Measurements from ENCODE around the gene DACH2.
"Not testable (repeated sequence)": the region's sequence is repeated elsewhere in the genome, so short reads cannot be mapped to it uniquely, and the experiment has no call there.

Gene DACH2

DNA sequence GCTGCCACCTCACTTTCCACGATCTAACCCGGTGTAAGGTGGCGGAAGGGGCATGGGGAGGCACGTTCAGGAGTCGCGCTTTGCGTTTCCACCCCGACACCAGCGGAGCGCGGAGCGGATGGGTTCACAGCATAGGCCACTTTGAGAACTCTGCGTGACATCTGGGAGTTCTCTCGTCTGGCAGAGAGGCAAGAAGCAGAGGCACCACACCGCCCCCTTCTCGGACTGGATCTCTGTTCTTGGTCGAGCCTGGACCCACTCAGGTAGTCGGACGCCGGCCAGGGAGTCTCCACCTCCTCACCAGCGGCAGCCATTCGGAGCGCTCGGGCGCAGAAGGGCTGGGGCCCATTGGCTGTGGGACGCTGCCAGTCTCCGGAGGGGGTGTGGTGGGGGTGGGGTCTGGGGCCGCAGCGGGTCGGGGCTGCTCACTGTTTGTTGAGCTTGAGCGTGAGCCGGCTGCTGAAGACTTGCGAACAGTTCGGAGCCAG is at the start of gene DACH2:
Gene DACH2, plus strand, starts transcription at position 428 of the 488 bp plus-strand sequence.
- no peak for DNase-seq

DNA sequence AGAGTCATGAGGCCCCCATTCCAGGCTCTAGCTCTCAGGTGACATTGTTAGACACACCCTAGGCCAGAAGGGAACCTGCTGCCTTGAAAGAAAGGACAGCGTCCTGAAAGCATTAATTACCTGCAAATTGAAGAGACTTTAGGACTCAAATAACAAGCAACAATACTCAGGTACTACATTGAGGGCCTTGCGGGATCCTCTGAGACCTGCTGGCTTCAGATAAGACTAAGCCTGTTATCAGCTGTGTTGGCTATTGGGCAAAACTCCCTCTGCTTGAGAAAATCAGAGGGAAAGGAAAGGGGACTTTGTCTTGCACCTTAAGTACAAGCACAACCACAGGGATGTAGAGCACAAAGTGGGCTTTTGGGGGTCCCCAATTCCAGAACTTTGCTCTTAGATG is 45.9 kb upstream of the DACH2 start:
- DNase-seq, result no peak

DNA sequence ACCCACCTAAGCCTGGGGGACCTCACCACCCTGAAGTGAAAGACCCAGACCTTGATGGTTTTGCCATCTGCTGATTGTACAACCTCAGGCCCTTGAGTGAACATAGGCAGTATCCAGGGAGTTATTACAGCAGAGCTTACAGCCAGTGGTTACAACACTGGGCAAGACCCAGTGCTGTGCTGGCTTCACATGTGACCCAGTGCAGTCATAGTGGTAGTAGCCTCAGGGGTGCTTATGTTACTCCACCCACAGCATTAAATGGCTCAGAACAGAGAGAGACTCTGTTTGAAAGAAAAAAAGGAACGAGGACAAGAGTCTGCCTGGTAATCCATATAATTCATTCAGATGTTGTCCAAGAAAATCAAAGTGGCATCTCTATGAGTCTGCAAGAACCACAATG is 45.2 kb upstream of the DACH2 start:
- no peak for DNase-seq

DNA sequence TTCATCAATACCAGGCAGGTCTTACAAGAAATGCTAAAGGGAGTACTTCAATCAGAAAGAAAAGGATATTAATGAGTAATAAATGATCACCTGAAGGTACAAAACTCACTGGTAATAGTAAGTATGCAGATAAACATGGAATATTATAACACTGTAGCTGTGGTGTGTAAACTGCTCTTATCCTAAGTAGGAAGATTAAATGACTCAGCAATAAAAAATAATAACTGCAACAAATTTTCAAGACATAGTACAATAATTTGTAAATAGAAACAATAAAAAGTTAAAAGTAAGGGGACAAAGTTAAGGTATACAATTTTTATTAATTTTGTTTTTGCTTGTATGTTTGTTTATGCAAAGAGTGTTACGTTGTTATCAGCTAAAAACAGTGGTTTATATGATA is 43.7 kb upstream of the DACH2 start:
- DNase-seq, result no peak

DNA sequence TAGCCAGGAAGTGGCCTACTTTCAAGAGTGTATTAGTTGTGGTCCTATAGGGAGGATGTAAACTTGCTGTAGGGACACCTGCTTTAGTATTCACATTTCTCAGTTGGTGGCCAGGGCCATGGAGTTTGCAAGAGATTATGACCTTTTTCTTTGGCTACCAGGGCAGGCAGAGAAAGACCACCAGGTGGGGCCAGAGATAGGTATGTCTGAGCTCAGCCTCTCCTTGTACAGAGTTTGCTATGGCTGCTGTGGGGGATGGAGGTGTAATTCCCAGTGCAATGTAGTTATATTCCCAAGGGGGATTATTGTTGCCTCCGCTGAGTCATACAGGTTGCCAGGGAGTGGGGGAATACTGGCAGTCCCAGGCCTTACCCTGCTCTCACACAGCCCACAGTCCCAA is 26.3 kb upstream of the DACH2 start:
- no peak for DNase-seq

DNA sequence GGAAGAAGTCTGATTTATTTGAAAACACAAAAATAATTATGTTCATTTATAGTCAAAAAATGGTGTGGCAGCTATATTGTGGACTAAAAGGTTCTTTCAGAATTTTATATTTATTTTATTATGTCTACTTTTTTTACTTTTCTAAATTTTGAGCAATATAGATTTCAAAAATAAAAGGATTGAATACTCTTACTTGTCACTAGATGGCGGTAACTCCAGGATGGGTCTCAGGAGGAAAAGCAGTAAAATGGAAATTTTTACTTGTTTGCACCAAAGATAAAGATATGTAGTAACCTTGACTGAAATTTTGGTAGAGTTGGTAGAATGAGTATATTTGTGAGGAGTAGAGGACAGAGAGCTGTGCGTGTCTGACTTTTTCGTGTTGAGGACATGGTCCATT is 14.5 kb upstream of the DACH2 start:
- peak; percentile 7 for DNase-seq

DNA sequence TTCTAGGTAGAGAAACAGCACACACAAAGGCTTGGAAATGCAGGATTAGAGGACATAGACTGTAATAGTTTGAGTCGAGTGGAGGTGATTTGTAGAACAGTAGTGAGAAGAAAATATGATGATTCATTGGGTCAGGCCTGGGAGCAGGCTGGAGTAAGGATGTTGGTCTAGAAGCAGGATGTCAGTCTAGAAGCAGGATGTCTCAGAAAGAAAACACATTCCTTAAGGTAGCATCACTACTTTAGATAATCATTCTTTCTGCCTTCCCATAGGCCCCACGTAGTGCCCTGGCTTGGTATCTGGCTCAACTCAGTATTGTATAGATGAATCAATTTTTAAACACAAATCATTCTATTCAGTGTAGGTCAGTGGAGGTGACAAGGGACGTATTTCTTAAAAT is 11.2 kb upstream of the DACH2 start:
- no peak for DNase-seq

DNA sequence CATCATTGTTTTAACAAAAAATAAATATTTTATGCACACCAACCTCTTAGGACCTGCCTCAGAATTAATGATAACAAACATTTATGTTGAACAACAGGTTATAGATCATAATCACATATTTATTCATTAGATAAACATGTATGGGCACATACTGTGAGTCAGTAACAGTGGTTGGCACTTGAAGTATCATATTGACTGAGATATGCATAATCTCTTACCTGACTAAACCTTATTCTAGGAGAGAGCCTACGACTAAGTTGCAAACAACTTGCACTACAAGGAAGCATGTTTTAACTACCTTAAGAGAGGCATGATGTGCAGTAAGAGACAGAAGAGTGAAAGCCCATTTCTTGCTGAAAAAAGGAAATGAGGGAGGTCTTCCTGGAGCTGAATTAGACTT is 6.5 kb upstream of the DACH2 start:
- DNase-seq, result no peak

DNA sequence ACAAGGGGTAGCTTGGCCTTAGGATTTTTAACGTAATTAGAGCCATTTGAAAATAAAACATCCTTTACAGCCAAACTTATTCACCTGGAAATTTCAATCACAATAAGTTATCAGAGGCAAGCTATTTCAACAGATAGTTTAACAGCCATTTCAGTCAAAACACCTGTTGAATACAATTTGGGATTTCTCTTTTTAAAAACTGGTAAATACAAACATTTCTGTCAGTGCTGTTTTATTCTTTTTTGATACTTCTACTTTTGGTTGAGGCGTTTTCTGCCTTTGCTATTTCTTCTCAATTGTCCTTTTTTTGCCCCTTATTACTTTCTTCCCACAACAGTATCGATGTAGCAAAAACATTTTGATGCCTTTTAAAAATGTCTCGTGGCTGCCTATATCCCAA is 2.1 kb upstream of the DACH2 start:
- DNase-seq, result no peak

DNA sequence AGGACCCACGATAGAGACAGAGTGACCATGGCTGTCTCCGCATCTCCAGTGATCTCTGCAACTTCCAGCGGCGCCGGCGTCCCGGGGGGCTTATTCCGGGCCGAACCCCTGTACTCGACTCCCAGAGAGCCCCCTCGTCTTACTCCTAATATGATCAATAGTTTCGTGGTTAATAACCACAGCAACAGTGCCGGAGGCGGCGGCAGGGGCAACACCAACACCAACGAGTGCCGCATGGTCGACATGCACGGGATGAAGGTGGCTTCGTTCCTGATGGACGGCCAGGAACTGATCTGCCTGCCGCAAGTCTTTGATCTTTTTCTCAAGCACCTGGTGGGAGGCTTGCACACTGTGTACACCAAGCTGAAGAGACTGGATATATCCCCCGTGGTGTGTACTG is 343 bp downstream of the DACH2 start:
- DNase-seq, result no peak

DNA sequence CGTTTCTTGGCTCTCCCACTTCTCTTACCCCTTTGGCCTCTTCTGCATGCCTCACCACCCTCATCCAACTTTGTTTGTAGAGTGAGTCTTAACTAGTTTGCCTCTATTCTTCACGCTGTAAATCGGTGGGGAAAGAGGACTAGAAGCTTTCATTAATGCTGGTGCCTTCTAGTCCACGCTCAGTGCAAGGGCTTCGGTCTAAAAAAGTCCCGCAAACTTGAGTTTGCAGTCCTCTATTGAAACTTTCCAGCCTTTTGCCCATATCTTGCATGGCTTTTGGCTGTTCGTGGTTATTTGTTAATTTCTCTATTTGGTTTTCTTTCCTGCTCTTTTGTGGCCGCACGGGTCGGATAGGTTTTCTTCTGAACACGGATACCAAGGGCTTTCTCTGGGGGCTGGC is 868 bp downstream of the DACH2 start:
- no peak for DNase-seq

DNA sequence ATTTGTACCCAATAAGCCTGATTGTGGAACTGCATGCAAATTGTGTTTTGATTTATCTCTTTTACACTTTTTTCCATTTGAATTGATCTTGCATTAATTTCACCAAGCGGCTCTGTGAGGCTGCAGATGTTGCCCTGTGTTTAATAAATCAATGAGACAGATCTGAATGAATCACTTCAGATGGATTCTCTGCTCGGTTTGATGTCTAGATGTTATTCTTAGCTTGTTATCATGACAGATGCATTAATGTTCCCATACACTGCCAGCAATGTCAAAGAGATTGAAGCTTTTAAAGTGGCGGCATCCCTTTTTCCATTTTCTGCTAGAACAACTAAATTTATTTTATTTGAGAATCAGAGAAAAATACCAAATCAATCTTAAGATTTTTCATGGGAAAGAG is 6.3 kb downstream of the DACH2 start:
- no peak for DNase-seq

DNA sequence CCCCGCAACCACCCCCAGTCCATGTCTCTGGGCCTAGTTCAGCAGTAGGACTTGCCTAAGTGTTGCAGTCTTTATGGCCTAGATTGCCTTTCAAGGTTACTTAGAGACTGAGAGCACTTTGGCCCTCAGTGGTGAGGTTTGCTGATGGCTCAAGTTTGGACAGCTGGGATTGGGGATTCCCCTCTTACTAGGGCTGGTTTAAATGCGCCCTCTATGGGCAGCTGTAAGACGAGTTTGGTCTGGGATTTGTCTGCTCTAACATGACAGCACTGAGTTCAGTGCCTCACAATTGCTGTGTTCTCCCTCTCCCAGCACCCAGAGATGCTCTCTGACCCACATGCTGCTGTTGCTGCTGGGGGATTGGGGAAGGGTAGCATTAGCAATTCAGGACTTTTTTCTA is 23.1 kb downstream of the DACH2 start:
- DNase-seq, result peak; percentile 27

DNA sequence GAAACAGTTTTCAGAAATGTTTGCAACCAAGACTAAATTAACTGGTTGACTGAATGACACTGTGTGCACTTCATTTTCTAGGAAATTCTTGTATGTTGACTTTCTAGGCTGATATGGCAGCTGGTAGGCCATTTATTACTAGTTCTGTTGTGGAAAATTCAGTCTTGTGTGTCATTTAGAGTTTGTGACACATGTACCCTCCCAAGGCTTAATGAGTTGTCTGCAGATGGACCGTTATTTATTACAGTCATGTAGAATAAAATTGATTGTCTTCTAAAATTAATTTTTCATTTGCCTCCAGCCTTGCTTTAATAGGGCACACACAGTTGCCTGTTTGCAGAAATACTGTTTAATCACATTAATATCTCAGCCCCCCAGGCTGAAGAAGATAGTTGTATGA is 30.7 kb downstream of the DACH2 start:
- no peak for DNase-seq

DNA sequence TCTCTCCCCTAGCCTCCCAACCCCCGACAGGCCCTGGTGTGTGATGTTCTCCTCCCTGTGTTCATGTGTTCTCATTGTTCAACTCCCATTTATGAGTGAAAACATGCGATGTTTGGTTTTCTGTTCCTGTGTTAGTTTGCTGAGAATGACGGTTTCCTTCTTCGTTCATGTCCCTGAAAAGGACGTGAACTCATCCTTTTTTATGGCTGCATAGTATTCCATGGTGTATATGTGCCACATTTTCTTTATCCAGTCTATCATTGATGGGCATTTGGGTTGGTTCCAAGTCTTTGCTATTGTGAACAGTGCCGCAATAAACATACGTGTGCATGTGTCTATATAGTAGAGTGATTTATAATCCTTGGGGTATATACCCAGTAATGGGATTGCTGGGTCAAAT is 33.1 kb downstream of the DACH2 start:
- DNase-seq, result not testable (repeated sequence)

DNA sequence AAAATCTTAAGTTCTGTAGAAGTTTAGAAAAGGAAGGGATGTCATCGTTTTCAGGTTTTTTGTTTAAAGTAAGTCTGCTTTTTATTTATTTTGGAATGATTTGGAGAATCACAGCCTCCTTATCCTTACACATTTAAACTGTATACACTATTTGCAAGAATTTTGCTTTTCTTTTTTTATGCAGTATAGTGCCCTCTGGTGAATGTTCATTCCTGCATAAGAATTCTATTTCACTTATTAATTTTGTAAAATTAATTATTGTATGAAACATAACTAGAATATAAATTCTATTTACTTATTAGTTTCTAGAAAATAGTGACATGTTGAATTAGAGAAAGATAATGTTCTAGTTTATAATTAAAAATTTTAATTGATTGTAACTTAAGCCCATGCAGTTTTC is 44.6 kb downstream of the DACH2 start:
- no peak for DNase-seq

DNA sequence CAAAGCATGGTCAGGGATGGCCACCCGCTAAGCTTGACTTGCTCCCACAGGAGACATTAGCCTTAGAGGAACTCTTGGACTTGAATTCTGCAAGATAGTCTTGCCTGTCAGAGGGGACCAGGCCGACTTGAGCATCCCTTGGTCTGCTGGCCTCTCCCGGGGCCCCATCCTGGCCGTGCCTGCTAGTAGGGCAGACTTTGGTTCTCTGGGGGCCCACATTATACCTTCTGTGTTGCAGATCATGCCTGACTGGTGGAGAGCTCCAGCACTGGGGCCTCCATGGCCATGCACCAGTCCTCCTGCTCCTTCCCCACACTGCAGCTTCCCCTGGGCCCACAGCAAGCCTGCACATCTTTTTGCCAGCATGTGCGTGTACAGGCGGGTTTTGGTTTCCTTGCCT is 46.5 kb downstream of the DACH2 start:
- no peak for DNase-seq

DNA sequence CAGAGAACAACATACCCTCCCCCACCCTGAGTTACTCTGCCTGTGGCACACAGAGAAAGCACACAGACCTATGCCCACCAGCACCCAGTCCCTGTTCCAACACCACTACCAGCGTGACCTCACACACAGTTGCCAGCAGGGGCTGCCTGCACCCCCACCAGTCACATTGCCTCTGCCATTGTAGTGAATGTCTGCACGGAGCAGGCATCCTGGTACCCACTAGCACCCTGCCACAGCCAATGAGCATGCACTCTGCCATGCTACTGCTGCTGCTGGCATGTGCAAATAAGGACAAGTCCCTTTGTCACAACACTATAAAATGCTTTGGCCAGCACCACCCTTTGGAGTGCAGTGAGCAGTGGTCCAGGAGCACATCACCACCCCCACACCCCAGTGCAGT is 47.1 kb downstream of the DACH2 start:
- no peak for DNase-seq

DNA sequence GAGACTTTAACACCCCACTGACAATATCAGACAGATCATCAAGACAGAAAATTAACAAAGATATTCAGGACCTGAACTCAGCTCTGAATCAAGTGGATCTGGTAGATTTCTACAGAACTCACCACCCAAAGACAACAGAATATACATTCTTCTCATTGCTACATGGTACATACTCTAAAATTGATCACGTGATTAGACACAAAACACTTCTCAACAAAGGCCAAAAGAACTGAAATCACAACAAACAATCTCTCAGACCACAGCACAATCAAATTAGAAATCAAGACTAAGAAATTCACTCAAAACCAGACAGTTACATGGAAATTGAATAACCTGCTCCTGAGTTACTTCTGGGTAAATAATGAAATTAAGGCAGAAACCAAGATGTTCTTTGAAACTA is 49.6 kb downstream of the DACH2 start:
- no peak for DNase-seq

DNA sequence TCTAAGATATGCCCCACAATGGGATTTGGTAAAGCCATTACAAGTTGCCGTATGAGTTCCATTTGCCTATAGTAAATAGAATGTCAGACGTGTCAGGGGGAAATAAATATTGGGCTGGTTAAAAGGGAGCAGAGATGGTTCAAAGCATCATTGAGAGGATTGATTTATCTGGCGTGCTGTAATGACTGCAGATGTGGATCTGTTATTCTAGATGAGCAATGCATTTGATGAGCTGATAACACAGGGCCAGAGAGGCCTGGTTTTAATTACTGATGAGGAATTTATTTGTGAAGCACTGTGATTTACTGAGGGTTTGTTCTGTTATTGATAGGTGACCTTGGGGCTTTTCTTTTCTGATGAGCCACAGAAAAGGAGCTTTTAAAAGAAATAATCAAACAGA is 62.5 kb downstream of the DACH2 start:
- DNase-seq, result no peak

DNA sequence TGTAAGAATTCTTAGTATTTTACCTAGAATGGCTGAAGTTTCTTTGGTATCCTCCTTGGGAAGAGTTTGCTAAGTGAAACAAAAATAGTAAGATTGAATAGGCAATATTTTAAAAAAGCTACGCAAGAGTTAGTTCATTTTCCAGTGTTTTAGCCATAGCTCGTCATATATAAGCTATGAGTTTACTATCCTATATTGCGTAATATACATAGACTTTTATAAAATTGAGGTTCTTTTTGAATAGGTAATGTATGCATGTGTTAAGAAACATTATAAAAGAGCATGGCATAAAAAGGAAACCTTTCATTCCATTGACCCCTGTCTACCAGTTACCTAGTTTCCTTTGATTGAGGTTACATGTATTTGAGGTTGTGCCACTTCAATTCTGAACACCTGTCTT is 67.0 kb downstream of the DACH2 start:
- DNase-seq, result no peak

DNA sequence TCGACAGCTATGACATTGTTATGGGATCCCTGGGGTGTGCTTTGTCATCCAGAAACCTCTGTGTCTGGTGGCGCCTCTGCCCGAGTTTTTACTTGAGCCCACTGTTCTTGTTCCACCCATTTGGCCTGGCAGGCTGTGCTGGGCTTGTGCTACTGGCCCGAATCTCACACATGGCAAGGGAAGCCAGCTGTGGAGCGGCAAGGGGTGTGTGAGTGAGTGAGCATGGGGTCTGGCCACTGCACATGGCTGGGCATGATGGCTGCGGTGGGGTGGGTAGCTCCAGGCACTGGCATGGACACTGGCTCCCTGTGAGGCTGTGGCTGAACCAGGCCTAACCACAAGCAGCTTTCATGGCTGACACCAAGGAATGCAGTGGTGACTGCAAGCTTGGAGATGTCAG is 89.2 kb downstream of the DACH2 start:
- DNase-seq, result no peak

DNA sequence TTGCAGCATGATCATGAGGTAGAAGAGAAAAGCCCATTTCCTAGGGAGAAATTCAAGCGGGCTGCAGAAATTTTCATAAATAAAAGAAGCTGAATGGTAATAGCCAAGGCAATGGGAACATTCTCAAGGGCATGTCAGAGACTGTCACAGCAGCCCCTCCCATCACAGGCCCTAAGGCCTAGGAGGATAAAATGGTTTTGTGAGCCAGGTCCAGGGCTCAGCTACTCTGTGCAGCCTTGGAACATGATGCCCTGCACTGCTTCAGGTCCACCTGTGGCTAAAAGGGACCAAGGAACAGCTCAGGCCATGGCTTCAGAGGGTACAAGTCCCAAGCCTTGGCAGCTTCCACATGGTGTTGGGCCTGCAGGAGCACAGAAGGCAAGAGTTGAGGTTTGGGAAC is 93.3 kb downstream of the DACH2 start:
- DNase-seq, result no peak

DNA sequence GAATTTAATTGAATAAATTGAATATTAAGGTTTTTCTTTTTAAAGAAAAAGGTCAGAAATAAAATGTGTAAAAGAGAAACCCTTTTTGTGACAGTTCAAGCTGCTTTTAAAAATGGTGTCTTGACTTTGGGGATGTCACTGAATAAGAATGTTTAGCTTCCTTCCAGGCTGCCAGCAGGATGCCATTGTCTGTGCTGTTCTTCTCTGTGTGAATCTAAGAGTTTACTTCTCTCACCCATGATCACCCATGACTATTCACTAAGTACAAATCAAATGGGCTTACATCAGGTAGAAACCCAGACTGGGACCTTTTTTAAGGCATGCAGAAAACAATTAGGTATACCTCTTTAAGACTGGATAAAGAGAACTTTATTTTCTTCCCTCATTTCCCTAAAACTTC is 115.3 kb downstream of the DACH2 start:
- no peak for DNase-seq

DNA sequence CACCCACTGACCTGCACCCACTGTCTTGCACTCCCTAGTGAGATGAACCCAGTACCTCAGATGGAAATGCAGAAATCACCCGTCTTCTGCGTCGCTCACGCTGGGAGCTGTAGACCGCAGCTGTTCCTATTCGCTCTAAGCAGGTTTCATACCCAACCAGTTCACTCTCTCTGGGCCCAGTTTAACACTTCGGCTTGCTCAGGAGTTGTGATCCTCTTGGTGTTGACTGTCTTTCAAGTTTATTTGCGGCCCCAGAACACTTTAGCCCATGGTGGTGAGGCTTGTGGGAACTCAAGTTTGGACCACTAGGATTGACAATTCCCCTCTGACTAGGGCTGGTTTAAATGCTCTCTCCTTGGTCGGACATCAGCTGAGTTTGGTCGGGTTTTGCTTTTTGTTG is 147.0 kb downstream of the DACH2 start:
- no peak for DNase-seq

DNA sequence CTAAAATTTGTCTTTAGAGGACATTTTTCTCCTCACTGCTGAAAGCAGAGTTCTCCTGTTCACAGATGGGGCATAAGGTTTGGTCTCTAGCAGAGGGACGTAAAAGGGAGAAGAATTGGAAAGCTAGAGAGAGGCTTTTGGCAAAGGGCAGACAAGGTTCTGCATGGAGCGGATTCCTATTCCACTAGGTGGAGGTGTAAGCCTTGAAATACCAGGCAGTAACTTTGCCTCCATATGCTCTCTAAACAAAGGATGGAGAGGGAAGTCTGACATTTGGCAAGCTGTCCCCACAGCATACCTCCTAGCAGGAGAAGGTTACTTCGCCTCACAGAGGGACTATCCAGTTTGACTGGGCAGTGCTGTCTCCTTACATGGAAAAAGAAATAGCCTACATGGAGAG is 174.7 kb downstream of the DACH2 start:
- no peak for DNase-seq
